Neural progenitor cell (in vitro differentiated cells): ENCODE measurements around the gene WDR70. TPM values are rescaled to one million over a fixed set of nuclear protein-coding genes. Genes with fewer than 3 reads are reported as not detected.

Experiments used
- DNase-seq: peaks from one replicate; pipeline ENCODE4 v3.0.0-alpha.2; 2016; ENCODE audit warnings: low spot score
- H2AFZ ChIP-seq: fragments of 200-600 bp; sonication (generic); replicated peaks from 2 replicates; pipeline ENCODE4 v1.6.1; 2016; ENCODE audit warnings: antibody characterized with exemption
- H3F3A ChIP-seq: fragments of 200-600 bp; sonication (generic); 2 replicates; pipeline ENCODE4 v1.6.1; 2016; ENCODE audit warnings: antibody characterized with exemption, low read depth
- H3K27ac ChIP-seq: fragments of 200-600 bp; sonication (generic); 2 replicates; pipeline ENCODE4 v1.5.1; 2016; ENCODE audit warnings: mild to moderate bottlenecking
- H3K27me3 ChIP-seq: fragments of 200-600 bp; sonication (generic); 2 replicates; pipeline ENCODE4 v1.6.1; 2016; ENCODE audit warnings: mild to moderate bottlenecking, moderate library complexity
- H3K36me3 ChIP-seq: fragments of 200-600 bp; sonication (generic); 2 replicates; pipeline ENCODE4 v1.5.1; 2016
- H3K4me1 ChIP-seq: fragments of 200-600 bp; sonication (generic); 2 replicates; pipeline ENCODE4 v1.6.1; 2016; ENCODE audit warnings: mixed run types
- H3K4me2 ChIP-seq: fragments of 200-600 bp; sonication (generic); 2 replicates; pipeline ENCODE4 v1.6.1; 2016
- H3K4me3 ChIP-seq: fragments of 200-600 bp; sonication (generic); 2 replicates; pipeline ENCODE4 v1.5.1; 2016
- H3K79me2 ChIP-seq: fragments of 200-600 bp; sonication (generic); 2 replicates; pipeline ENCODE4 v1.6.1; 2016; ENCODE audit warnings: low read depth
- H3K9ac ChIP-seq: fragments of 200-600 bp; sonication (generic); 2 replicates; pipeline ENCODE4 v1.6.1; 2016
- H3K9me3 ChIP-seq: fragments of 200-600 bp; sonication (generic); 2 replicates; pipeline ENCODE4 v1.5.1; 2016; ENCODE audit warnings: low read depth
- H4K20me1 ChIP-seq: fragments of 200-600 bp; sonication (generic); 2 replicates; pipeline ENCODE4 v1.6.1; 2016; ENCODE audit warnings: low read depth
- H3K27ac Mint-ChIP-seq: 3 replicates; pipeline ENCODE4 v1.8.0; 2021; ENCODE audit warnings: mixed read lengths
- H3K27me3 Mint-ChIP-seq: 2 replicates; pipeline ENCODE4 v1.8.0; 2022; ENCODE audit warnings: low read depth, mild to moderate bottlenecking, inconsistent platforms, moderate library complexity, mixed read lengths; ENCODE audit not compliant: insufficient read depth
- H3K36me3 Mint-ChIP-seq: 3 replicates; pipeline ENCODE4 v1.8.0; 2021; ENCODE audit warnings: mixed read lengths
- H3K4me1 Mint-ChIP-seq: 3 replicates; pipeline ENCODE4 v1.8.0; 2021; ENCODE audit warnings: mixed read lengths
- H3K4me3 Mint-ChIP-seq: 3 replicates; pipeline ENCODE4 v1.8.0; 2021; ENCODE audit warnings: mild to moderate bottlenecking, moderate library complexity, mixed read lengths
- H3K9me3 Mint-ChIP-seq: 3 replicates; pipeline ENCODE4 v1.8.0; 2020; ENCODE audit warnings: mixed read lengths
- CTCF ChIP-seq: fragments of 200-600 bp; sonication (generic); IDR thresholded peaks from 2 replicates; pipeline ENCODE4 v1.5.1; 2017; ENCODE audit warnings: antibody characterized with exemption, mild to moderate bottlenecking
- EZH2 ChIP-seq: fragments of 200-600 bp; sonication (generic); IDR thresholded peaks from 2 replicates; pipeline ENCODE4 v1.6.1; 2017; ENCODE audit warnings: antibody characterized with exemption, mild to moderate bottlenecking, moderate library complexity
- EZH2phosphoT487 ChIP-seq: fragments of 200-600 bp; sonication (generic); IDR thresholded peaks from 2 replicates; pipeline ENCODE4 v1.6.1; 2017; ENCODE audit warnings: antibody characterized with exemption
- total RNA-seq: library from RNA; depleted of rRNA; stranded (reverse); fragments of >200 nt; gene quantifications from 2 replicates; pipeline ENCODE4 v1.2.3, GENCODE V29; 2015; ENCODE audit warnings: low replicate concordance

The WDR70 gene
- total RNA-seq, 1 donor from 2014 or later, result 46.2 TPM

GRCh38 chr5:37725185-37725584 lies 346.1 kb downstream of the WDR70 start:
- Histone ChIP-seq H3K9me3 (no peaks in the 10 kb centered on the region), H3K4me3 (no peak overlapping the region), H3K79me2 (no peaks in the 10 kb centered on the region), H3K9ac (no peak overlapping the region), H3K27ac (no peak overlapping the region), H3K4me2 (no peak overlapping the region), H3K4me1 (no peaks in the 10 kb centered on the region), H3K27me3 (no peaks in the 10 kb centered on the region), H3K36me3 (no peaks in the 10 kb centered on the region), H3F3A (no peaks in the 10 kb centered on the region), H4K20me1 (no peaks in the 10 kb centered on the region), H2AFZ (no peak overlapping the region)
- Mint-ChIP-seq H3K27me3 (no peaks in the 10 kb centered on the region), H3K4me3 (no peak overlapping the region), H3K4me1 (peaks cover 19% of the 10 kb centered on the region), H3K27ac (no peak overlapping the region), H3K9me3 (no peaks in the 10 kb centered on the region), H3K36me3 (peaks cover 5% of the 10 kb centered on the region)
- no peak for TF ChIP-seq EZH2
- no peak for TF ChIP-seq CTCF
- TF ChIP-seq EZH2phosphoT487, result no peak
- DNase-seq, result no peak

GRCh38 chr5:37727238-37727637 lies 348.1 kb downstream of the WDR70 start:
- Mint-ChIP-seq H3K36me3 (peaks cover 5% of the 10 kb centered on the region), H3K27ac (no peak overlapping the region), H3K4me3 (no peak overlapping the region), H3K9me3 (no peaks in the 10 kb centered on the region), H3K27me3 (no peaks in the 10 kb centered on the region), H3K4me1 (peaks cover 13% of the 10 kb centered on the region)
- Histone ChIP-seq H3K4me2 (no peak overlapping the region), H3K36me3 (no peaks in the 10 kb centered on the region), H4K20me1 (no peaks in the 10 kb centered on the region), H3K9me3 (no peaks in the 10 kb centered on the region), H3K4me3 (no peak overlapping the region), H3K27me3 (no peaks in the 10 kb centered on the region), H3K27ac (no peak overlapping the region), H3K79me2 (no peaks in the 10 kb centered on the region), H3K4me1 (no peaks in the 10 kb centered on the region), H3K9ac (no peak overlapping the region), H3F3A (no peaks in the 10 kb centered on the region), H2AFZ (no peak overlapping the region)
- DNase-seq, result no peak
- TF ChIP-seq EZH2 (no peak), EZH2phosphoT487 (no peak), CTCF (no peak)

- Mint-ChIP-seq H3K27ac (no peak overlapping the region), H3K4me3 (no peak overlapping the region)
Measured at GRCh38 chr5:37730896-37731455, 351.9 kb downstream of the WDR70 start.

More at GRCh38 chr5:37730896-37731455, 351.9 kb downstream of the WDR70 start:
- no peak overlapping the region for H3K27ac ChIP-seq
- no peaks in the 10 kb centered on the region for H3K36me3 ChIP-seq
- H3K27me3 ChIP-seq, result no peaks in the 10 kb centered on the region
- H3K4me2 ChIP-seq, result no peak overlapping the region
- no peak overlapping the region for H3K9ac ChIP-seq
- no peaks in the 10 kb centered on the region for H3K27me3 Mint-ChIP-seq
- no peak overlapping the region for H3K4me3 ChIP-seq
- DNase-seq, result no peak
- no peak overlapping the region for H2AFZ ChIP-seq
- H3F3A ChIP-seq, result no peaks in the 10 kb centered on the region
- peaks cover 11% of the 10 kb centered on the region for H3K4me1 Mint-ChIP-seq
- TF ChIP-seq CTCF, result no peak
- TF ChIP-seq EZH2, result no peak
- TF ChIP-seq EZH2phosphoT487, result no peak
- H3K79me2 ChIP-seq, result no peaks in the 10 kb centered on the region
- peaks cover 5% of the 10 kb centered on the region for H3K36me3 Mint-ChIP-seq
- H4K20me1 ChIP-seq, result no peaks in the 10 kb centered on the region
- no peaks in the 10 kb centered on the region for H3K9me3 Mint-ChIP-seq
- H3K9me3 ChIP-seq, result no peaks in the 10 kb centered on the region
- H3K4me1 ChIP-seq, result no peaks in the 10 kb centered on the region
